Measurements from ENCODE around the gene LANCL3.
"Not testable (repeated sequence)": the region's sequence is repeated elsewhere in the genome, so short reads cannot be mapped to it uniquely, and the experiment has no call there.

The LANCL3 gene

GRCh38 chrX:37644381-37645305, 73.2 kb downstream of the LANCL3 start:
- Histone ChIP-seq H3K27me3 (ENCODE audit: insufficient read depth, poor library complexity, severe bottlenecking) (no peaks in the 10 kb centered on the region), H3K27ac (replicated peaks) (no peak overlapping the region), H3K4me3 (replicated peaks; ENCODE audit: insufficient read depth, low read length) (no peak overlapping the region)
- DNase-seq (ENCODE audit: low read depth in 1 of 2, low spot score in 1 of 2): no peak
- TF ChIP-seq REST (IDR thresholded peaks at IDR 0.05; ENCODE audit: insufficient replicate concordance, low read depth) (no peak), POLR2AphosphoS5 (IDR thresholded peaks at IDR 0.05; ENCODE audit: low read depth) (no peak), GABPA (IDR thresholded peaks at IDR 0.05; ENCODE audit: low read depth) (no peak), CTCF (IDR thresholded peaks at IDR 0.05; ENCODE audit: insufficient read depth, low read length) (no peak), SPI1 (IDR thresholded peaks at IDR 0.05; ENCODE audit: borderline replicate concordance, low read depth) (no peak)

GRCh38 chrX:37646254-37646653, 74.8 kb downstream of the LANCL3 start:
- H3K27ac ChIP-seq (replicated peaks): no peak overlapping the region
- TF ChIP-seq GABPA (IDR thresholded peaks at IDR 0.05; ENCODE audit: low read depth) (no peak), POLR2AphosphoS5 (IDR thresholded peaks at IDR 0.05; ENCODE audit: low read depth) (no peak), REST (IDR thresholded peaks at IDR 0.05; ENCODE audit: insufficient replicate concordance, low read depth) (no peak), SPI1 (IDR thresholded peaks at IDR 0.05; ENCODE audit: borderline replicate concordance, low read depth) (no peak), CTCF (IDR thresholded peaks at IDR 0.05; ENCODE audit: insufficient read depth, low read length) (no peak)
- H3K27me3 ChIP-seq (ENCODE audit: insufficient read depth, poor library complexity, severe bottlenecking): no peaks in the 10 kb centered on the region
- DNase-seq (ENCODE audit: low read depth in 1 of 2, low spot score in 1 of 2): no peak
- no peak overlapping the region for H3K4me3 ChIP-seq (replicated peaks; ENCODE audit: insufficient read depth, low read length)

- H3K27ac ChIP-seq (replicated peaks); H3K4me3 ChIP-seq (replicated peaks; ENCODE audit: insufficient read depth, low read length); H3K27me3 ChIP-seq (ENCODE audit: insufficient read depth, poor library complexity, severe bottlenecking); DNase-seq (ENCODE audit: low read depth in 1 of 2, low spot score in 1 of 2): not testable (repeated sequence)
Measured at GRCh38 chrX:37650879-37651278, 79.4 kb downstream of the LANCL3 start.

GRCh38 chrX:37651921-37652452, 80.5 kb downstream of the LANCL3 start:
- no peaks in the 10 kb centered on the region for H3K27me3 ChIP-seq (ENCODE audit: insufficient read depth, poor library complexity, severe bottlenecking)
- DNase-seq (ENCODE audit: low read depth in 1 of 2, low spot score in 1 of 2): no peak
- no peak overlapping the region for H3K27ac ChIP-seq (replicated peaks)
- no peak overlapping the region for H3K4me3 ChIP-seq (replicated peaks; ENCODE audit: insufficient read depth, low read length)
- TF ChIP-seq REST (IDR thresholded peaks at IDR 0.05; ENCODE audit: insufficient replicate concordance, low read depth): no peak
- no peak for TF ChIP-seq SPI1 (IDR thresholded peaks at IDR 0.05; ENCODE audit: borderline replicate concordance, low read depth)
- no peak for TF ChIP-seq CTCF (IDR thresholded peaks at IDR 0.05; ENCODE audit: insufficient read depth, low read length)
- TF ChIP-seq POLR2AphosphoS5 (IDR thresholded peaks at IDR 0.05; ENCODE audit: low read depth): no peak

All from HL-60 (cell line).